ENCODE data around the gene OXCT1. TPM values are rescaled to one million over a fixed set of nuclear protein-coding genes. Genes with fewer than 3 reads are reported as not detected.

OXCT1 gene
- total and polyA plus RNA-seq, 2 experiments from 2014 or later = 16.1 to 20.5 TPM

DNA sequence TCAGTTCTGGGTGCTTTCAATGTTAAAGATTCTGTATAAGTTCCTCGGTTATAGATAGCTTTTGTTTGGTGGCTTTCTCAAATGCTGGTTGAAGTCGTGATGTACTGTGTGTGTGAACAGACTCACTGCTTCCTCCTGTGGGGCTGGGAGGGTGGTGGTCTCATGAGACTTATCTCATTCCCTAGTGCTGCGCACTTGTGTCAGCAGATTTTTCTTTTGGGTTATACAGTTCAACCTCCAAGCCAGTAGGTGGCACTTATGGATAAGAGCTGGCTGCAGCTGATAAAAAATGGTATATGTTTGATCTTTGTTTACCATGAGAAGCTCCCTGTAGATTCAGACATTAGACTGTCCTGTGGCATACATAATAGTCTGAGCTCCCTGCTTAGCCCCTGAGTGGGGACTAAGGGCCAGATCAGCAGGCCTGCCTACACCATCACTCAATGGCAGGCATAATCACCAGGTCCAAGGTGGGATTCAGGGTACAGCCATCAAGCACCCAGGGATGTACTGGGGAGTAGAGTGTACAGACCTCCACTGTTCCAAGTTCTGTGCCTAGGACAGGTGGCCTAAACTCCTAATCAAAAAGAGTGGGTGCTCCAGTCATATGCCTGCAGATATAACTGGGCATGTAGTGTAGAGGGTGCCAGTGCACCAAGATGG, 174.2 kb downstream of the OXCT1 start:
- H3K27ac ChIP-seq = no peak overlapping the region
- H3K4me1 ChIP-seq (ENCODE audit: insufficient read depth) = no peaks in the 10 kb centered on the region
- 46 to 58% methylated on average over 3 of the region's 3 CpGs for WGBS, 2 experiments (ENCODE audit: low coverage in 1 of 2, low lambda C conversion rate in 2 of 2, missing lambda C conversion rate in 2 of 2)
- no peaks in the 10 kb centered on the region for H3F3A ChIP-seq (ENCODE audit: insufficient read depth)
- H3K9ac ChIP-seq = no peak overlapping the region
- peaks cover 12% of the 10 kb centered on the region for H3K27me3 ChIP-seq (replicated peaks; ENCODE audit: insufficient read depth)
- H2AFZ ChIP-seq = no peak overlapping the region
- H3K4me2 ChIP-seq (ENCODE audit: unreplicated experiment) = no peak overlapping the region
- no peaks in the 10 kb centered on the region for H3K9me3 ChIP-seq (ENCODE audit: low read depth)
- TF ChIP-seq EZH2phosphoT487 (IDR thresholded peaks at IDR 0.05; ENCODE audit: insufficient read depth, low read depth) (no peak), EZH2 (IDR thresholded peaks at IDR 0.05; ENCODE audit: insufficient read depth, poor library complexity, severe bottlenecking) (no peak)
- no peak overlapping the region for H3K4me3 ChIP-seq
- H3K36me3 ChIP-seq (ENCODE audit: low read depth) = no peaks in the 10 kb centered on the region
- no peaks in the 10 kb centered on the region for H3K79me2 ChIP-seq (ENCODE audit: insufficient read depth)
- in situ Hi-C loops (cut with MboI) = no loop called here
- H3K9me2 ChIP-seq (ENCODE audit: insufficient read depth) = no peaks in the 10 kb centered on the region
- peak; percentile 12 for DNase-seq
- no peaks in the 10 kb centered on the region for H4K20me1 ChIP-seq (ENCODE audit: insufficient read depth)

DNA sequence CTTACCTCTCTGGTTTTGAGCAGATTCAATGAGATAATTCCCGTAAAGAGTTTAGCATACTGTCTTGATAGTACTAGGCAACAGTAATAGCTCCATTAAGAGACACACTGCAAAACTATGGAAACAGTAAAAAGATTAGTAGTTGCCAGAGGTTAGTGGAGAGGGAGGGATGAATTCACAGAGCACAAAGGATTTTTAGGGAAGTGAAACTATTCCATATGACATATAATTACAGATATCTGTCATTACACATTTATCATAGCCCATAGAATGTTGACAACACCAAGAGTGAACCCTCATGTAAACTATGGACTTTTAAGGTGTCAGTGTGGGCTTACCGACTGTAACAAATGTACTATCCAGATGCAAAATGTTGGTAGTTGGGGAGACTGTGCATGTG, 183.5 kb downstream of the OXCT1 start:
- no peaks in the 10 kb centered on the region for H3K36me3 ChIP-seq (ENCODE audit: low read depth)
- no peaks in the 10 kb centered on the region for H4K20me1 ChIP-seq (ENCODE audit: insufficient read depth)
- TF ChIP-seq EZH2 (IDR thresholded peaks at IDR 0.05; ENCODE audit: insufficient read depth, poor library complexity, severe bottlenecking) = no peak
- no peak for TF ChIP-seq EZH2phosphoT487 (IDR thresholded peaks at IDR 0.05; ENCODE audit: insufficient read depth, low read depth)
- in situ Hi-C loops (cut with MboI) = no loop called here
- no peaks in the 10 kb centered on the region for H3K79me2 ChIP-seq (ENCODE audit: insufficient read depth)
- no peak overlapping the region for H2AFZ ChIP-seq
- no peaks in the 10 kb centered on the region for H3K9me3 ChIP-seq (ENCODE audit: low read depth)
- no peaks in the 10 kb centered on the region for H3K4me1 ChIP-seq (ENCODE audit: insufficient read depth)
- H3F3A ChIP-seq (ENCODE audit: insufficient read depth) = no peaks in the 10 kb centered on the region
- H3K4me3 ChIP-seq = no peak overlapping the region
- no peak overlapping the region for H3K9ac ChIP-seq
- no peaks in the 10 kb centered on the region; the same call in 1 of the 2 replicates for H3K27me3 ChIP-seq (replicated peaks; ENCODE audit: insufficient read depth)
- DNase-seq = no peak
- no peaks in the 10 kb centered on the region for H3K9me2 ChIP-seq (ENCODE audit: insufficient read depth)
- H3K27ac ChIP-seq = no peak overlapping the region
- no peak overlapping the region for H3K4me2 ChIP-seq (ENCODE audit: unreplicated experiment)
- WGBS, 2 experiments (ENCODE audit: low coverage in 1 of 2, low lambda C conversion rate in 2 of 2, missing lambda C conversion rate in 2 of 2) = 41 to 43% methylated on average over 2 of the region's 2 CpGs

DNA sequence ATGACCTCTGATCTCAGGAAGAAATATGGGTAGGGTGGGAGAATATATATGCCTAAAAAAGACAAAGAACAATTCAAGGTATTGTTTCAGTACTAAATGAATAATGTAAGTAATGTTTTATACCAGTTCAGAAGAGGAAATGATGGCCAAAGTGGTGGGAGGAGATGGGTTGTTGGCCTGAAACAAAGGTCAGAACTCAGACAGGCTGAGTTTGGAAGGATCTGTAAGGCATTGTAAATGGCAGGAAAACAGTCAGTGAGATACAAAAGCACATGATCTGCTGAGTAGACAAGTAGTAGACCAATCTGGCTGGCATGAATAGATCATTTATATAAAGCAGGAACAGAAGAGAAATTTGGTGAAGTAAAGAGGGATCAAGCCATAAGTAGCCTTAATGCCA, 184.0 kb downstream of the OXCT1 start:
- Histone ChIP-seq H3K9ac (no peak overlapping the region), H3K9me2 (ENCODE audit: insufficient read depth) (no peaks in the 10 kb centered on the region), H3K4me3 (no peak overlapping the region), H2AFZ (no peak overlapping the region), H3K4me1 (ENCODE audit: insufficient read depth) (no peaks in the 10 kb centered on the region), H4K20me1 (ENCODE audit: insufficient read depth) (no peaks in the 10 kb centered on the region), H3K36me3 (ENCODE audit: low read depth) (no peaks in the 10 kb centered on the region), H3F3A (ENCODE audit: insufficient read depth) (no peaks in the 10 kb centered on the region), H3K79me2 (ENCODE audit: insufficient read depth) (no peaks in the 10 kb centered on the region), H3K9me3 (ENCODE audit: low read depth) (no peaks in the 10 kb centered on the region), H3K27ac (no peak overlapping the region), H3K27me3 (replicated peaks; ENCODE audit: insufficient read depth) (no peaks in the 10 kb centered on the region; the same call in 1 of the 2 replicates), H3K4me2 (ENCODE audit: unreplicated experiment) (no peak overlapping the region)
- no peak for DNase-seq
- TF ChIP-seq EZH2phosphoT487 (IDR thresholded peaks at IDR 0.05; ENCODE audit: insufficient read depth, low read depth) = no peak
- in situ Hi-C loops (cut with MboI) = no loop called here

DNA sequence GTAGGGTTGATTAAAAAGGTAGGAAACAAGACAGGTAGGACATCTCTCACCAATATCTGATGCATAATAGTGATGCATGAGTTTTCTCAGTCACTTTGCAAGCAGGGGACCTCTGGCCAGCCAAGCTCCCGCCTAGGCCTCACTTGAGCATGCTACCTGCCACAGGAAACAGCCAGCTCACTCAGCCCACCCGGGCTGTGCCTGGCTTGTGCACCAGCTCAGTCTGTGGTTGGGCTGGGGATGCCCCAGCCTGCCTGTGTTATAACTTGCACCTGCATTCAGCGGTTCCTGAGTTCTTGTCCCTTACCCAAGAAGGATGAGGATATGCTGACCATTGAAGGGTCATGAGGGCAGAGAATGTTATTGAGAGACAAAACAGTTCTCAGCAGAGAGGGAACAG, 187.0 kb downstream of the OXCT1 start:
- Histone ChIP-seq H4K20me1 (ENCODE audit: insufficient read depth) (no peaks in the 10 kb centered on the region), H3K9me3 (ENCODE audit: low read depth) (no peaks in the 10 kb centered on the region), H3K27me3 (replicated peaks; ENCODE audit: insufficient read depth) (no peaks in the 10 kb centered on the region; the same call in 1 of the 2 replicates), H3K4me1 (ENCODE audit: insufficient read depth) (no peaks in the 10 kb centered on the region), H3K4me3 (no peak overlapping the region), H3K79me2 (ENCODE audit: insufficient read depth) (no peaks in the 10 kb centered on the region), H2AFZ (no peak overlapping the region), H3K36me3 (ENCODE audit: low read depth) (no peaks in the 10 kb centered on the region), H3K4me2 (ENCODE audit: unreplicated experiment) (no peak overlapping the region), H3K27ac (no peak overlapping the region), H3F3A (ENCODE audit: insufficient read depth) (no peaks in the 10 kb centered on the region), H3K9ac (no peak overlapping the region), H3K9me2 (ENCODE audit: insufficient read depth) (no peaks in the 10 kb centered on the region)
- TF ChIP-seq EZH2phosphoT487 (IDR thresholded peaks at IDR 0.05; ENCODE audit: insufficient read depth, low read depth) (no peak), EZH2 (IDR thresholded peaks at IDR 0.05; ENCODE audit: insufficient read depth, poor library complexity, severe bottlenecking) (no peak)
- in situ Hi-C loops (cut with MboI) = no loop called here
- no peak for DNase-seq
- WGBS, 2 experiments (ENCODE audit: low coverage in 1 of 2, low lambda C conversion rate in 2 of 2, missing lambda C conversion rate in 2 of 2) = 19 to 24% methylated on average over 3 of the region's 3 CpGs

DNA sequence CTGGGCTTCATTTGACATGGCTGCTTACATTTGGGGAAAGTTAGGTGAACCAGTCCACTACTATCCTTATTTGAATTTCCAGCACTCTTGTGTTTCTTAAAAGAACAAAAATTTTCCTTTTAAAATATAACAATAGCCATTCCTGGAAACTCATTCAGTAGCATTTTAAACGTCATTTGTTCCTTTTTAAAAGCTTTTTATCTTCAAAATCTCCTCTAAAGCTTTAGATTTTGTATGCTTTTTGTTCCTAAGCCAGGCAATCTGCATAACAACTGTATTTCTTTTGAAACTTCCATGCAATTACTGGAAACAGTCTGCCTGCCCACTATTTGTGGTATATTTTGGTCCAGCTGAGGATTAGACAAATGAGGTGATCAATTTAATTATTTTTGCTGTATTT, 187.6 kb downstream of the OXCT1 start:
- H3K27me3 ChIP-seq (replicated peaks; ENCODE audit: insufficient read depth) = no peaks in the 10 kb centered on the region; the same call in 1 of the 2 replicates
- in situ Hi-C loops (cut with MboI) = no loop called here
- no peak for TF ChIP-seq EZH2phosphoT487 (IDR thresholded peaks at IDR 0.05; ENCODE audit: insufficient read depth, low read depth)
- no peak for TF ChIP-seq EZH2 (IDR thresholded peaks at IDR 0.05; ENCODE audit: insufficient read depth, poor library complexity, severe bottlenecking)

More for the DNA sequence above, 187.6 kb downstream of the OXCT1 start:
- Histone ChIP-seq H3K9me2 (ENCODE audit: insufficient read depth) (no peaks in the 10 kb centered on the region), H3K4me1 (ENCODE audit: insufficient read depth) (no peaks in the 10 kb centered on the region), H4K20me1 (ENCODE audit: insufficient read depth) (no peaks in the 10 kb centered on the region), H3K36me3 (ENCODE audit: low read depth) (no peaks in the 10 kb centered on the region), H3K9ac (no peak overlapping the region), H3K9me3 (ENCODE audit: low read depth) (no peaks in the 10 kb centered on the region), H2AFZ (no peak overlapping the region), H3K4me3 (no peak overlapping the region), H3F3A (ENCODE audit: insufficient read depth) (no peaks in the 10 kb centered on the region), H3K79me2 (ENCODE audit: insufficient read depth) (no peaks in the 10 kb centered on the region), H3K4me2 (ENCODE audit: unreplicated experiment) (no peak overlapping the region), H3K27ac (no peak overlapping the region)
- 0 to 4% methylated on average over 1 of the region's 1 CpG for WGBS, 2 experiments (ENCODE audit: low coverage in 1 of 2, low lambda C conversion rate in 2 of 2, missing lambda C conversion rate in 2 of 2)
- no peak for DNase-seq

All from GM23248 (cell line).